ENCODE data around the gene PLS1.
"Not testable (repeated sequence)": the region's sequence is repeated elsewhere in the genome, so short reads cannot be mapped to it uniquely, and the experiment has no call there.

PLS1 gene

DNA sequence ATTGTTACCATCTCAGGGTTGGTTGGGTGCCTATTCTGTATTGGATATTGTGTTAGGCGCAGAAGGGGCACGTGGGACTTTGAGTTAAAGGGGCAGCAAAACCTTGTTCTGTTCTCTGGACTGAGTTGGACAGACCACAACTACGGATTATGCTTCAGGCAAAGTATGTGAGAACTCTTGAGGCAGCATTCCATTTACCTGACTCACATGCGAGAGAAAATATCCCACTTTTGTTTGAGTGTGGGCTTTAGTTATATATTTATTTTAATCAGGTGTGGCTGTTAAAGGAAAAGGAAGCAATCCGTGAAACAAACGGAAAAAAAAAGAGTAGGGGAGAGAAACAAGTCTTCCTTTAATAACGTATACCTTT is 627 bp upstream of the PLS1 start:
- TF ChIP-seq, protein P1, sequence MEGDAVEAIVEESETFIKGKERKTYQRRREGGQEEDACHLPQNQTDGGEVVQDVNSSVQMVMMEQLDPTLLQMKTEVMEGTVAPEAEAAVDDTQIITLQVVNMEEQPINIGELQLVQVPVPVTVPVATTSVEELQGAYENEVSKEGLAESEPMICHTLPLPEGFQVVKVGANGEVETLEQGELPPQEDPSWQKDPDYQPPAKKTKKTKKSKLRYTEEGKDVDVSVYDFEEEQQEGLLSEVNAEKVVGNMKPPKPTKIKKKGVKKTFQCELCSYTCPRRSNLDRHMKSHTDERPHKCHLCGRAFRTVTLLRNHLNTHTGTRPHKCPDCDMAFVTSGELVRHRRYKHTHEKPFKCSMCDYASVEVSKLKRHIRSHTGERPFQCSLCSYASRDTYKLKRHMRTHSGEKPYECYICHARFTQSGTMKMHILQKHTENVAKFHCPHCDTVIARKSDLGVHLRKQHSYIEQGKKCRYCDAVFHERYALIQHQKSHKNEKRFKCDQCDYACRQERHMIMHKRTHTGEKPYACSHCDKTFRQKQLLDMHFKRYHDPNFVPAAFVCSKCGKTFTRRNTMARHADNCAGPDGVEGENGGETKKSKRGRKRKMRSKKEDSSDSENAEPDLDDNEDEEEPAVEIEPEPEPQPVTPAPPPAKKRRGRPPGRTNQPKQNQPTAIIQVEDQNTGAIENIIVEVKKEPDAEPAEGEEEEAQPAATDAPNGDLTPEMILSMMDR (IDR thresholded peaks at IDR 0.05; ENCODE audit: control extremely low read depth, extremely low read depth, low read depth, missing control alignments) = no peak
- CTCF ChIA-PET = no interaction called here
- POLR2A ChIA-PET = no interaction called here
- no peak for DNase-seq (ENCODE audit: extremely low spot score)

DNA sequence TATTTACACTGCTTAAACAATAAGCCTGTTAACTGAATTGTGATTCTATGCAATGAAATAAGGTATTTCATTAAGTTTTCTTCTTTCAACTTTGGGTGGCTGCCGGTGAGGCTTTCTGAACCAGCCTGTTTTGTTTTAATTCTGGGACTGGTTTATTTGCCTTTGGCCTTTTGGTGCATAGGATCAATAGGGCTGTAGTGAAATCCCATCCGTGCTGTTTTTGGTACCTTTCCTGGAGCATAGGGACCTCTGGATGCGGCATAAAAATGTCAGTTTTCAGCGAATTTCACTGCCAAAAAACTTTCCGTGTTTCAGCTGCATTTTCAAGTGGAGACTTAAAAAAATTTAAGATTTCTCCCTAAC is 514 bp downstream of the PLS1 start:
- DNase-seq (ENCODE audit: extremely low spot score) = no peak
- ChIA-PET CTCF (interaction anchor here (1.8 kb wide), 1 partner anchor 14 kb away, joined by 8 read pairs; no protein-coding TSS in a partner anchor), POLR2A (no interaction called here)
- TF ChIP-seq, protein P1 (IDR thresholded peaks at IDR 0.05; ENCODE audit: control extremely low read depth, extremely low read depth, low read depth, missing control alignments) = no peak

DNA sequence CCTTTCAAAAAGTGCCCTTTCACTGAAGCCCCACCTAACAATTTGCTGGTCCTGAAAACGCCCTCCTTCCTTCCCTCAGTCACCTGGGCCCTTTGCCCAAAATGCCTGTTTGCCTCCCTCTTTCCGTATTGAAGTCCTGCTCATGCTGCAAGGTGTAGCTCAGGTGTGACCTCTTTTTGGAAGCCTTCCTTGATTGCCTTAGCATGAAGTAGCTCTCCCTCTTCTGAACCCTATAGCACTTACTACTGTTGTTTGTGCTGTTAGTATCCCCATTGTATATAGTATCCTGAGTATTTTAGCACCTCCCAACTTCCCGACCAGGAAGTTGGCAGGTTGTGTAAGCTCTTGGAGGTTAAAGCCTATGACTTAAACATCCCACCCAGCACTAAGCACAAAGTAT is 1.7 kb downstream of the PLS1 start:
- CTCF ChIA-PET = interaction anchor here (0.8 to 3.2 kb wide), 5 partner anchors 10 to 28 kb away, joined by 3 to 11 read pairs (median 4); no protein-coding TSS in a partner anchor
- DNase-seq (ENCODE audit: extremely low spot score) = no peak
- TF ChIP-seq, protein P1 (IDR thresholded peaks at IDR 0.05; ENCODE audit: control extremely low read depth, extremely low read depth, low read depth, missing control alignments) = no peak
- POLR2A ChIA-PET = no interaction called here

DNA sequence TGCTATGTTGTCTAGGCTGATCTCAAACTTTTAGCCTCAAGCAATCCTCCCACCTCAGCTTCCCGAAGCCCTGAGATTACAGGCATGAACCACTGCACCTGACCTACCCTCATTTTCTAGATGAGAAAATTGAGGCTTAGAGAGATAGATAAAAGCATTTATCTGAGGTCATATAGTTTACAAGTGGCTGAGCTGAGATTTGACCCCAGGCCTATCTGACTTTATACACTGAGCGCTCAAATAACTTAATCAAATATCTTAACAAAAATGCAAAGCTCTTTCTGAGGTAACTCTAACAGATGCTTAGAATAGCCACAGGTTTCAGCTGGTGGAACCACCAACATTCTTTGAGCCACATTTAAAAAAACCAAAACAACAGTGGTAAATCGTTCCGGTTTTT is 5.5 kb downstream of the PLS1 start:
- POLR2A ChIA-PET = no interaction called here
- TF ChIP-seq, protein P1 (IDR thresholded peaks at IDR 0.05; ENCODE audit: control extremely low read depth, extremely low read depth, low read depth, missing control alignments) = no peak
- CTCF ChIA-PET = interaction anchor here (1.0 kb wide), 1 partner anchor 22 kb away, joined by 3 read pairs; no protein-coding TSS in a partner anchor
- no peak for DNase-seq (ENCODE audit: extremely low spot score)

DNA sequence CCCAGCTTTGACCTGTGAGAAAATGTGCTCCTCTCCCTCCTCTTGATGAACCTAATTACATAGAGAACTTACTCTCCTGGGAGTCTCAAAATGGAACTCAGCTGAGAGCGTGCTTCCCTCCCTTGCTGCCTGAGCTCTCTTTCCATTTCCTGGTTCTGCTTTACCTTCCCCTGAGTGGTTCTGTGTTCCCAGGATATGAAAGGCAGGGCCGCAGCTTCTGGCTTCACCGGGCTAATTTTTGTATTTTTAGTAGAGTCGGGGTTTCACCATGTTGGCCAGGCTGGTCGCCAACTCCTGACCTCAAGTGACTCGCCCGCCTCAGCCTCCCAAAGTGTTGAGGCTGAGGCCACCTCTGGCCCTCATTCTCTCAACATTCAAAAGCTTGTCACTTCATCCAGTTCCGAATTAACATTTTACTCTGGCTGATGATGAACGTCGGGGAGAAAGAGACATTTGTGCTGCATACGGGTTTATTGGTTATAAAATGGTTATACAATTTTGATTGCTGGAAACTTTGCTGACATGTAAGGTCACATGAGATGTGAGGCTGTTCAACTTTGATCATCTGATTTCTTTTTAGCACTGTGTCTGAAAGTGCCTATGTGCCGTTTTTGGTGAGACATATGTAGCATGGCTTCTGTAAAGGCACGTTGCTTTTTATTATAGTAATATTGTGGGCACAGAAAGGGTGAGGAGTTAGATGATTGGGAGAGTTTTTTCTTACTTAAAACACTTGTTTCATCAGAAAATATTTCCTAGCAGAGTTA is 6.6 kb downstream of the PLS1 start:
- DNase-seq (ENCODE audit: extremely low spot score) = no peak
- POLR2A ChIA-PET = no interaction called here
- CTCF ChIA-PET = interaction anchor here (1.0 to 1.6 kb wide), 3 partner anchors 11 to 25 kb away, joined by 3 to 6 read pairs (median 4); no protein-coding TSS in a partner anchor

DNA sequence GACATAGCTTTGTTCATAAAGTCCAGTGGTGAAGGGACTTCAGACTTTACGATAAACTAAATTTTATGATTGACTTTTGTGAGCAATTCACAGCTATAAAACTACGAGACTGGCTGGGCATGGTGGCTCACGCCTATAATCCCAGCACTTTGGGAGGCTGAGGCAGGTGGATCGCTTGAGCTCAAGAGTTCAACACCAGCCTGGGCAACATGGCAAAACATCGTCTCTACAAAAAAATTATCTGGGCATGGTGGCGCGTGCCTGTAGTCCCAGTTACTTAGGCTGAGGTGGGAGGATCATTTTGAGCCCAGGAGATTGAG is 7.2 kb downstream of the PLS1 start:
- DNase-seq (ENCODE audit: extremely low spot score); POLR2A ChIA-PET: not testable (repeated sequence)
- CTCF ChIA-PET = interaction anchor here (1.4 to 1.6 kb wide), 2 partner anchors 10 to 25 kb away, joined by 4 to 6 read pairs; no protein-coding TSS in a partner anchor

More for the DNA sequence above, 6.6 kb downstream of the PLS1 start:
- TF ChIP-seq, protein P1 (IDR thresholded peaks at IDR 0.05; ENCODE audit: control extremely low read depth, extremely low read depth, low read depth, missing control alignments) = no peak

DNA sequence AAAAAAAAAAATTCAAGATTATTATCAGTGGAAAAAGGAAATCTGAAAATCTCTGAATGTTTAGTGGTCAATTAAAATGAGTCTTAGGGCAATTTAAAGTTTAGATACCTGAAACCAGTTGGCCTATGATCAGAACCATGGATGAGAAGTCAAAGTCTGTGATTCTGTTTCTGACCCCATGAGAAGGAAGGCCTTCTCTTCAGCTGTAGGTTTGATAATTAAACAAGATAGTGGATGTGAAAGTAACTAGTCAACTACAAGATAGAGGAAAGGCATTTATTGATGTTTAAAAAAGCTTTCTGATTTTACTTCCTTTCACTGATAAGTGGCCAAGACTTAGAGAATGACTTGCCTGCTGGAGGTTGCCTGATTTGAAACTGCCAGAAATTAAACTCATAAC is 8.7 kb downstream of the PLS1 start:
- CTCF ChIA-PET = no interaction called here
- TF ChIP-seq, protein P1 (IDR thresholded peaks at IDR 0.05; ENCODE audit: control extremely low read depth, extremely low read depth, low read depth, missing control alignments) = no peak
- POLR2A ChIA-PET = no interaction called here
- DNase-seq (ENCODE audit: extremely low spot score) = no peak
